Measurements from ENCODE around the gene LRRC36. TPM values are rescaled to one million over a fixed set of nuclear protein-coding genes. Genes with fewer than 3 reads are reported as not detected.

The LRRC36 gene
- total and polyA plus RNA-seq, 2 of the 13 experiments (the other 11 are each of a cell fraction or from before 2014, with no cell fraction given) = 0.12 to 0.15 TPM

GRCh38 chr16:67326472-67327309 is at the start of gene LRRC36, which contains the start of gene KCTD19 (continued):
- TF ChIP-seq ZNF513 (CRISPR knock-in tag; conservative IDR thresholded peaks at IDR 0.05) = no peak
- TF ChIP-seq ATF5 (CRISPR knock-in tag; IDR thresholded peaks at IDR 0.05; ENCODE audit: low read depth) = no peak
- TF ChIP-seq RARG (CRISPR knock-in tag; IDR thresholded peaks at IDR 0.05; ENCODE audit: low read depth) = no peak
- TF ChIP-seq ZBTB33 (CRISPR knock-in tag; IDR thresholded peaks at IDR 0.05) = no peak
- no peak for TF ChIP-seq ZNF282 (IDR thresholded peaks at IDR 0.05; ENCODE audit: partially characterized antibody)
- no peak; the same call in 1 of the 2 replicates for TF ChIP-seq ZNF747 (CRISPR knock-in tag; IDR thresholded peaks at IDR 0.05; ENCODE audit: borderline replicate concordance)
- TF ChIP-seq CHD2 (IDR thresholded peaks at IDR 0.05; ENCODE audit: low read depth, low read length) = peak; percentile 67; the same call in 1 of the 2 replicates
- no peak for TF ChIP-seq PAXIP1 (CRISPR knock-in tag; conservative IDR thresholded peaks at IDR 0.05)
- TF ChIP-seq HOXA9 (CRISPR knock-in tag; IDR thresholded peaks at IDR 0.05; ENCODE audit: borderline replicate concordance) = no peak
- no peak for TF ChIP-seq NR1H2 (CRISPR knock-in tag; IDR thresholded peaks at IDR 0.05; ENCODE audit: borderline replicate concordance, low read depth)
- TF ChIP-seq ZNF329 (CRISPR knock-in tag; IDR thresholded peaks at IDR 0.05; ENCODE audit: low read depth) = no peak
- no peak for TF ChIP-seq TGIF2 (CRISPR knock-in tag; IDR thresholded peaks at IDR 0.05)
- peak; percentile 55; the same call in 1 of the 2 replicates for TF ChIP-seq ZNF543 (CRISPR knock-in tag; IDR thresholded peaks at IDR 0.05)
- TF ChIP-seq KDM5B (CRISPR knock-in tag; IDR thresholded peaks at IDR 0.05; ENCODE audit: borderline replicate concordance) = peak; percentile 45; the same call in 1 of the 2 replicates
- 0 out of 2 replicates have a peak, but pooled peaks have one; percentile 22 for TF ChIP-seq RXRA (CRISPR knock-in tag; IDR thresholded peaks at IDR 0.05)
- no peak for TF ChIP-seq ZNF280D (CRISPR knock-in tag; IDR thresholded peaks at IDR 0.05)
